HG03442 (cell line): Measurements from ENCODE around the gene NWD2.
"Not testable (repeated sequence)": the region's sequence is repeated elsewhere in the genome, so short reads cannot be mapped to it uniquely, and the experiment has no call there.

Experiments
- ATAC-seq: cut with Tn5 transposase; IDR thresholded peaks from one replicate; pipeline ENCODE4 v1.9.1; 2021; ENCODE audit warnings: mild to moderate bottlenecking, moderate library complexity; ENCODE audit not compliant: unreplicated experiment

NWD2 gene

GRCh38 chr4:37244583-37245390, at the start of gene NWD2:
Gene NWD2, plus strand, starts transcription at chr4:37244743. Its CDS starts 325 bp downstream, at chr4:37245068.
- ATAC-seq: no peak

DNA sequence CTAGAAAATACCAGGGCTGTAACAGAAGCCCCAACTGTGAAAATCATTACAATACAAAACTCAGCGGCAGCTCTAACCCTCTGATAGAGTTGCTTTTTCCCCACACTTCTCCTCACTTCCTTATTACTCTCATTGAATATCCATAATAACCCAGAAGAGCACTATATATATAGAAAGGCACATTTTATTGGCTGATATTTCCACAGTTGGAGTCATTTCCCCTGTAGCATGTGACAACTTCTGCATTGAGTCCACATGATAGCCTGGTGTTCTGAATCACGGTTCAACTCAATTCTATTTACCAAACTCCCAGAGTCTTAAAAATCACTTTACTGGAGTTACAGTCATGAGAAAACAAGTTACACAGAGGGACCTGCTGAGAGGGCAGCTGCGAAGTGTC, 46.6 kb upstream of the NWD2 start:
- no peak for ATAC-seq

DNA sequence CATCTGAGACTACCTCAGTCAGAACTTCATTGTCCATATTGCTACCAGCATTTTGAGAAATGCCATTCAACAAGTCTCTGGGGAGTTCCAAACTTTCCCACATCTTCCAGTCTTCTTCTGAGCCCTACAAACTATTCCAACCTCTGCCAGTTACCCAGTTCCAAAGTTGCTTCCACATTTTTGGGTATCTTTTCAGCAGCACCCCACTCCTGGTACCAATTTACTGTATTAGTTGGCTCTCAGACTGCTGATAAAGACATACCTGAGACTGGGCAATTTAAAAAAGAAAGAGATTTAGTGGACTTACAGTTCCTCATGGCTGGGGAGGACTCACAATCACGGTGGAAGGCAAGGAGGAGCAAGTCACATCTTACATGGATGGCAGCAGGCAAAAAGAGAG, 39.8 kb upstream of the NWD2 start:
- ATAC-seq: not testable (repeated sequence)

DNA sequence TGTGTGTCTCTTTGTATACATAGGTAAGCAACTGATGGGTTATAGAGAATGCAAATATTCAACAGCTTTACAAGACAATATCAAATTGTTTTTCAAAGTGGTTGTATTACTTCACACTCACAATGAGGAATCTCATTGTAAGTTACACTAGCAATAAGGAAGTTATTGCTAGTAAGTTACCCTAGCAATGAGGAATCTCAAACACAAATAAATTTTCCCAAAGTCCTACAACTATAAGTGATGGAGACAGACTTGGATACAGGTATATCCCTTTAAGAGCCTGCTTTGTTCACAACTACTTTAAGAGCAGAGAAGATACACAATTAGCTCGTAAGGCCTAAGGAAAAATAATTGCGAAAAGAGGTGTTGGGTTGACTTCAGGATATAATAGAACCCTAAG, 28.3 kb upstream of the NWD2 start:
- ATAC-seq: no peak

GRCh38 chr4:37219242-37219641, 25.3 kb upstream of the NWD2 start:
- no peak for ATAC-seq

GRCh38 chr4:37219990-37220389, 24.6 kb upstream of the NWD2 start:
- no peak for ATAC-seq

DNA sequence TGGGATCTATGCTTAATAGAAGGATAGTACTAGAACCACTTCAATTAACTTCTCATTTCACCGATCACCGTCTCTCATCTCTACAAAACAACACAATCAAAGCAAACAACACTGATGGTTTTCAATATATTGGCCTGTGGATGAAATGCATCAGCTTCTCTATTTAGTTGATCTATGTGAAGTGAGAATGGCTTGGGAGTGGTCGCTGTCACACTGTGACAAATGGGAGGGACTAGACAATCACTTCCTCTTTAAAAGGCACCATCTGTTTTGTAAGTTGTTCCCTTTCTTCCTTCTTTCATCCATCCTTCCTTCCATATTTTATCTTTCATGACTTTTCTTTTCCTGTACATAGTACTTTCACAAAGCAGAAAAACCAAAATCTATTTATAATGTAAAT, 23.9 kb upstream of the NWD2 start:
- no peak for ATAC-seq

DNA sequence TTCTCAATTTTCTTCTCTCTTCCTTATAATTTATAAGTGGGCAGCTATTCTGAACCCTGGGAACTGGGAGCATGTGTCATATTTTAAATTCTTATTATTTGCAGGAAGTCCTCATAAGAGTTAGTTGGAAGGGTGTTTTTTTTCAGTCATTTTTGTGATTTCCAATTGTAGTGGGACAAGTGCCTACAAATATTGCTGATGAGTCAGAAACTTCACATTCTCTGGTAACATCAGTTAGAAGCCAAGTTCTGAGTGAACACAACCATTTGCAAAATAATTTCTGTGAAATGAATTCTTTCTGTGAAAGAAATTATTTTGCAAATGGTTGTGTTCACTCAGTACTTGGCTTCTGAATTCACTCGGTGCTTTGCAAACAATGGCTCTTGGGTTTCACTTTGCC, 20.8 kb upstream of the NWD2 start:
- ATAC-seq: no peak

- ATAC-seq: no peak
These were observed 19.7 kb upstream of the NWD2 start for GRCh38 chr4:37224854-37225253.

DNA sequence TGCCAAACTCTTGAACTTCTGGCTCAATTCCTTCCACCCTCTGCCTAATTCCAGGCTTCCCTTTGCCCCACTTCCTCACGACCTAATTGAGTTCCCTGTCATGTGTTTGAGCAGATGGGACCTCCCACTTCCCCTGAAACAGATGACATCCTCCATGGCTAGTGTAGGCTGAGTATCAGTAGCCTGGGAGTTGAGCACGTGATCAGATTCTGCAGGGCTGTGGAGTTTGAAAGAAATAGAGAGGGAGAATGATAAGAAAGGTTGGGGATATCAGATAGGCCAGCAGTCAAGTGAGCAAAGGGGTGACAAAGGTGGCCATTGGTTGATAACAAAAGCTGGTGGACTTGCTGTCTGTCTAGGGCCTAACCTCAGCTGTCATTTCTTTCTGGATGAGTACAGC, 18.8 kb upstream of the NWD2 start:
- no peak for ATAC-seq

DNA sequence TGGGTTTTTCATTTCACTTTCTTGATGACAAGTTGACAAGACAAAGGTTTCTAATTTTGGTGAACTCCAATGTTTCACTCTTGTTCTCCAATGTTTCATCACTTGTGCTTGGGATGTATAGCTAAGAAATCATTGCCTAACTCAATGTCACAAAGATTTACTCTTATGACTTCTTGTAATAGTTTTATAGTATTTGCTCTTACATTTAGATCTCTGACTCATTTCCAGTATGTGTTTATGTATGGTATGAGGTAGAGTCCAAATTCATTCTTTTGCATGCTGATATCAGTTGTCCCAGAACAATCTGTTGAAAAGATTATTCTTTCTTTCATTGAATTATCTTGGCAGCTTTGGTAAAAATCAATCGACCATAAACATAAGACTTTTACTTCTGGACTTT, 12.2 kb upstream of the NWD2 start:
- ATAC-seq: no peak

DNA sequence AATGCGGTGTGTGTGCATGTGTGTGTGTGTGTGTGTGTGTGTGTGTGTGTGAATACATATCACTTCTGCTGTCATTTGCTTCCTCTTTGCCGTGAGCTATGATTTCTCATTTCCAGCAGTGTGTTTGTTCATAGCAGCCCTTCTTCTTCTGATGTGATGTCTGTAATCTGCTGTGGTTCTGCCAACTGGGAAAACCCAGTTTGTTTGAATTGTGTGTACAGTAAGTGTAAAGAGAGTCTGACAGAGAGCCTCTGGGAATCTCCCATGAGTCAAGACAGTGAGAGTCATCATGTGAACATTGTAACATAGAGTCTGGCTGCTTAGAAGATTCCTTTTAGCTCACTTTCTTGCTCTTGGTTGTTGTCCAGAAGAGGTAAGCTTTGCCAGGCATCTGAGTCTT, 8.4 kb upstream of the NWD2 start:
- ATAC-seq: no peak

DNA sequence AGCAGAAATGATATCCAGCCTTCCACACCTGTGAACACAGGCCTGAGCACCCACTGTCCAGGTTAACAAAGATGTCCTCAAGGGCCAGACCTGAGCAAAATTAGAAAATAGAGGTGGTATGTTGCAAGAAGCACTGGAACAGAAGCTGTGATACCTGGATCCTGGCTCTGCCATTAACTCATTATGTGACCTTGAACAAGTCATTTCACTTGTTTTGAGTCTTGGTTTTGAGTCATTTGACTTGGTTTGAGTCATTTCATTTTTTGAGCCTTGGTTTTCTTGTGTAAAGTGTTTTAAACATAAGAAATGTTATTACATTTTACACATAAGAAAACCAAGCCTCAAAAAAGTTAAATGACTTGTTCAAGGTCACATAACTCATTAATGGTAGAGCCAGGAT, 2.9 kb upstream of the NWD2 start:
- no peak for ATAC-seq

- no peak for ATAC-seq
These were observed 1.5 kb upstream of the NWD2 start for GRCh38 chr4:37243051-37243450.

- no peak for ATAC-seq
These were observed 591 bp upstream of the NWD2 start for GRCh38 chr4:37243722-37244582.

GRCh38 chr4:37245391-37245954, 930 bp downstream of the NWD2 start:
- ATAC-seq: no peak

GRCh38 chr4:37246891-37247290, 2.3 kb downstream of the NWD2 start:
- no peak for ATAC-seq

GRCh38 chr4:37258221-37258620, 13.7 kb downstream of the NWD2 start:
- no peak for ATAC-seq

- ATAC-seq: no peak
These were observed 23.8 kb downstream of the NWD2 start for GRCh38 chr4:37268319-37268718.

GRCh38 chr4:37279121-37279520, 34.6 kb downstream of the NWD2 start:
- no peak for ATAC-seq

DNA sequence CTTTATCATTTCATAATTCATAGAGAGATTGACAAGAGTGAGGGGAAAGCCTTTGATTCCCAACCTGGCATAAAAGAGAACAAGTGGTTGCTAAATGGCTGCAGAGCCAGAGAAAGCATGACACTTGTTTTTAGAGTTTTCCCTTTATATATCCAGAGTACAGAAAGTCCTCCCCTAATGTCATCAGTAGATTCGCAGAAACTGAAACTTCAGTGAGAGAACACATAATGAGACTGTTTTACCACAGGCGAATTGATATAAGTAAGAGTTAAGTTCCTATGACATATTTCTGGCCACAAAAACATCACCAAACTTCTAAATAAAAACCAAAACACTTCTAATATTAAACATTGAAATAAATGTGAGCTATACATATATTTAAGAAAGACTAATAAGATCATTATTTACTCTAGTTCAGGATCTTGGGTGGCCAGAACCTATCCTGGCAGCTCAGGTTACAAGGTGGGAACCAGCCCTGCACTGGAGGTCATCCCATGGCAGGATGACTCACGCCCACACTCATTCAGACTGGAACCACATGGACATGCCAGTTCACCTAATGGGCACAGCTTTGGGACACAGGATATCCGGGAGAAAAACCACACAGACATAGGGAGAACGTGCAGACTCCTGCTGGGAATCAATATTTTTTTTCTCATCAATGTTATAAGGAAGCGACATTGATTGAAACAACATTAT, 35.5 kb downstream of the NWD2 start:
- ATAC-seq: no peak
